ENCODE measurements around the gene PPP1R16B.

PPP1R16B gene

GRCh38 chr20:38805502-38805957, at the start of gene PPP1R16B:
TSS of gene PPP1R16B (plus strand) at chr20:38805697. CDS start at chr20:38835926, 30,229 bp downstream.
- peak within 1 kb of the TSS; percentile 90 for H3K27ac ChIP-seq (ENCODE audit: low read depth, low read length, poor library complexity, severe bottlenecking)
- peaks cover 19% of the 10 kb centered on the region; the same call in 1 of the 2 replicates for H3K36me3 ChIP-seq (ENCODE audit: insufficient read depth, low read length)
- H3K9me3 ChIP-seq (ENCODE audit: low read length), result no peaks in the 10 kb centered on the region
- no peaks in the 10 kb centered on the region for H3K9me2 ChIP-seq (ENCODE audit: low read depth, low read length)
- H3K4me3 ChIP-seq (ENCODE audit: low read depth, low read length, poor library complexity, severe bottlenecking), result peak within 1 kb of the TSS; percentile 97
- TF ChIP-seq EZH2 (IDR thresholded peaks at IDR 0.05; ENCODE audit: borderline replicate concordance, low read length), result no peak
- TF ChIP-seq, protein P1, sequence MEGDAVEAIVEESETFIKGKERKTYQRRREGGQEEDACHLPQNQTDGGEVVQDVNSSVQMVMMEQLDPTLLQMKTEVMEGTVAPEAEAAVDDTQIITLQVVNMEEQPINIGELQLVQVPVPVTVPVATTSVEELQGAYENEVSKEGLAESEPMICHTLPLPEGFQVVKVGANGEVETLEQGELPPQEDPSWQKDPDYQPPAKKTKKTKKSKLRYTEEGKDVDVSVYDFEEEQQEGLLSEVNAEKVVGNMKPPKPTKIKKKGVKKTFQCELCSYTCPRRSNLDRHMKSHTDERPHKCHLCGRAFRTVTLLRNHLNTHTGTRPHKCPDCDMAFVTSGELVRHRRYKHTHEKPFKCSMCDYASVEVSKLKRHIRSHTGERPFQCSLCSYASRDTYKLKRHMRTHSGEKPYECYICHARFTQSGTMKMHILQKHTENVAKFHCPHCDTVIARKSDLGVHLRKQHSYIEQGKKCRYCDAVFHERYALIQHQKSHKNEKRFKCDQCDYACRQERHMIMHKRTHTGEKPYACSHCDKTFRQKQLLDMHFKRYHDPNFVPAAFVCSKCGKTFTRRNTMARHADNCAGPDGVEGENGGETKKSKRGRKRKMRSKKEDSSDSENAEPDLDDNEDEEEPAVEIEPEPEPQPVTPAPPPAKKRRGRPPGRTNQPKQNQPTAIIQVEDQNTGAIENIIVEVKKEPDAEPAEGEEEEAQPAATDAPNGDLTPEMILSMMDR (IDR thresholded peaks at IDR 0.05; ENCODE audit: low read length), result no peak
- H3K9ac ChIP-seq (ENCODE audit: low read length), result peak within 1 kb of the TSS; percentile 97
- H3K27me3 ChIP-seq (ENCODE audit: insufficient read depth, low read length), result no peaks in the 10 kb centered on the region
- peaks cover 50% of the 10 kb centered on the region for H3K4me1 ChIP-seq (ENCODE audit: insufficient read depth, low read length, severe bottlenecking)
- no peak within 1 kb of the TSS for H2AFZ ChIP-seq (ENCODE audit: low read length)
- no peaks in the 10 kb centered on the region for H4K20me1 ChIP-seq (ENCODE audit: insufficient read depth, low read length)
- H3F3A ChIP-seq (ENCODE audit: insufficient read depth, low read length), result 0 out of 2 replicates have a peak, but pooled peaks cover 5% of the 10 kb centered on the region
- H3K79me2 ChIP-seq (ENCODE audit: insufficient read depth, low read length), result peaks cover 42% of the 10 kb centered on the region
- peak within 1 kb of the TSS; percentile 90 for H3K4me2 ChIP-seq (ENCODE audit: low read length)

DNA sequence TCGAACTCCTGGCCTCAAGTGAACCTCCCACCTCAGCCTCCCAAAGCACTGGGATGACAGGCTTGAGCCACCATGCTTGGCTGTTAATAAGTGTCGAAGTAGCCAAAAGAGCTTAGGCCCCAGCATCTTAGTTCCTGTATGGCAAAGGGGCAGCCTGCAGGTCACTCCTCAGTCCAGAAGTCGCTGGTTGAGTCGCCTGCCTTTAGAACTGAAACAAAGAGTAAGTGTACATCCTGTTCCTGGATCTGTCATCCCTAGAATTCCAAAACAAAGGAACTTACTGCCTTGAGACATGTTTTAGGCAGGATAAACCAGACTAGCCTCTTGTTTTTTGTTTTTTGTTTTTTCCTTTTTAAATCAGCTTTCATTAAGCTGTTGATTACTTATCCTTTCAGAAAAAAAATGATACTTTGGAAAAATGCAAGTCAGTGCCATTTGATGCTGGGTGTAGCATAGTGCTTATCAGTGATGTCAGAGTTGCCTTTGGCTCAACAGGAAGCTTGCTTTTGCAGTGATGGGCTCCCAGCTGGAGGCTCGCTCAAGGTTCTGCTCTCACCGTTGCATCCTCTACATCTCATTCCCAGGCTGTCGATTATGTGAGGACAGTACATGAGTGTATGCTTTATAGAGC, 48.2 kb upstream of the PPP1R16B start:
- peaks cover 76% of the 10 kb centered on the region for H3K36me3 ChIP-seq (ENCODE audit: insufficient read depth, low read length)
- H3K4me3 ChIP-seq (ENCODE audit: low read depth, low read length, poor library complexity, severe bottlenecking), result no peak overlapping the region
- no peaks in the 10 kb centered on the region for H3K79me2 ChIP-seq (ENCODE audit: insufficient read depth, low read length)
- no peaks in the 10 kb centered on the region for H3K27me3 ChIP-seq (ENCODE audit: insufficient read depth, low read length)
- no peaks in the 10 kb centered on the region for H3F3A ChIP-seq (ENCODE audit: insufficient read depth, low read length)
- TF ChIP-seq EZH2 (IDR thresholded peaks at IDR 0.05; ENCODE audit: borderline replicate concordance, low read length), result no peak
- TF ChIP-seq, protein P1 (IDR thresholded peaks at IDR 0.05; ENCODE audit: low read length), result no peak
- no peak overlapping the region for H3K27ac ChIP-seq (ENCODE audit: low read depth, low read length, poor library complexity, severe bottlenecking)
- no peak overlapping the region for H3K9ac ChIP-seq (ENCODE audit: low read length)
- H3K4me2 ChIP-seq (ENCODE audit: low read length), result no peak overlapping the region
- H3K9me3 ChIP-seq (ENCODE audit: low read length), result no peaks in the 10 kb centered on the region
- no peaks in the 10 kb centered on the region for H4K20me1 ChIP-seq (ENCODE audit: insufficient read depth, low read length)
- no peaks in the 10 kb centered on the region for H3K4me1 ChIP-seq (ENCODE audit: insufficient read depth, low read length, severe bottlenecking)
- no peak overlapping the region for H2AFZ ChIP-seq (ENCODE audit: low read length)
- H3K9me2 ChIP-seq (ENCODE audit: low read depth, low read length), result no peaks in the 10 kb centered on the region

GRCh38 chr20:38759106-38759505, 46.4 kb upstream of the PPP1R16B start:
- no peaks in the 10 kb centered on the region for H3K79me2 ChIP-seq (ENCODE audit: insufficient read depth, low read length)
- TF ChIP-seq, protein P1 (IDR thresholded peaks at IDR 0.05; ENCODE audit: low read length), result no peak
- no peak for TF ChIP-seq EZH2 (IDR thresholded peaks at IDR 0.05; ENCODE audit: borderline replicate concordance, low read length)
- no peaks in the 10 kb centered on the region for H4K20me1 ChIP-seq (ENCODE audit: insufficient read depth, low read length)
- no peak overlapping the region for H3K27ac ChIP-seq (ENCODE audit: low read depth, low read length, poor library complexity, severe bottlenecking)
- no peaks in the 10 kb centered on the region for H3K4me1 ChIP-seq (ENCODE audit: insufficient read depth, low read length, severe bottlenecking)
- no peaks in the 10 kb centered on the region for H3K9me2 ChIP-seq (ENCODE audit: low read depth, low read length)
- H3K9ac ChIP-seq (ENCODE audit: low read length), result no peak overlapping the region
- no peaks in the 10 kb centered on the region for H3K9me3 ChIP-seq (ENCODE audit: low read length)
- H3K4me3 ChIP-seq (ENCODE audit: low read depth, low read length, poor library complexity, severe bottlenecking), result no peak overlapping the region
- no peak overlapping the region for H3K4me2 ChIP-seq (ENCODE audit: low read length)
- no peaks in the 10 kb centered on the region for H3F3A ChIP-seq (ENCODE audit: insufficient read depth, low read length)
- H3K36me3 ChIP-seq (ENCODE audit: insufficient read depth, low read length), result peaks cover 79% of the 10 kb centered on the region
- H2AFZ ChIP-seq (ENCODE audit: low read length), result no peak overlapping the region
- no peaks in the 10 kb centered on the region for H3K27me3 ChIP-seq (ENCODE audit: insufficient read depth, low read length)

Measured in OCI-LY1 (cell line).